Mammary epithelial cell (primary cell): Measurements from ENCODE around the gene PEMT.

ENCODE experiments used
- CTCF ChIP-seq, 2 donors: IDR thresholded peaks in 1 of 2; conservative IDR thresholded peaks in 1 of 2; 2 replicates each; pipeline ENCODE4 v1.5.1; 2011 to 2012; ENCODE audit warnings: inconsistent platforms in 2 of 2, low read length in 2 of 2, mild to moderate bottlenecking in 2 of 2, control low read depth in 1 of 2, low read depth in 1 of 2; ENCODE audit not compliant: insufficient read depth in 1 of 2; ENCODE audit errors: extremely low read depth in 1 of 2
- EZH2 ChIP-seq: IDR thresholded peaks from 2 replicates; pipeline ENCODE4 v1.6.1; 2012; ENCODE audit warnings: low read length, inconsistent platforms, borderline replicate concordance

GRCh38 chr17:17462048-17462824 is 129.3 kb downstream of the PEMT start:
- TF ChIP-seq CTCF (conservative IDR thresholded peaks at IDR 0.05 in 1 of 2, IDR thresholded peaks at IDR 0.05 in 1 of 2; ENCODE audit: extremely low read depth in 1 of 2, insufficient read depth in 1 of 2, low read depth in 1 of 2, low read length in 2 of 2) (no peak), EZH2 (no peak)
